ENCODE data around the gene AHCYL1. TPM values are rescaled to one million over a fixed set of nuclear protein-coding genes. Genes with fewer than 3 reads are reported as not detected.
"Not testable (repeated sequence)": the region's sequence is repeated elsewhere in the genome, so short reads cannot be mapped to it uniquely, and the experiment has no call there.

The AHCYL1 gene
- 21.2 TPM for total RNA-seq

DNA sequence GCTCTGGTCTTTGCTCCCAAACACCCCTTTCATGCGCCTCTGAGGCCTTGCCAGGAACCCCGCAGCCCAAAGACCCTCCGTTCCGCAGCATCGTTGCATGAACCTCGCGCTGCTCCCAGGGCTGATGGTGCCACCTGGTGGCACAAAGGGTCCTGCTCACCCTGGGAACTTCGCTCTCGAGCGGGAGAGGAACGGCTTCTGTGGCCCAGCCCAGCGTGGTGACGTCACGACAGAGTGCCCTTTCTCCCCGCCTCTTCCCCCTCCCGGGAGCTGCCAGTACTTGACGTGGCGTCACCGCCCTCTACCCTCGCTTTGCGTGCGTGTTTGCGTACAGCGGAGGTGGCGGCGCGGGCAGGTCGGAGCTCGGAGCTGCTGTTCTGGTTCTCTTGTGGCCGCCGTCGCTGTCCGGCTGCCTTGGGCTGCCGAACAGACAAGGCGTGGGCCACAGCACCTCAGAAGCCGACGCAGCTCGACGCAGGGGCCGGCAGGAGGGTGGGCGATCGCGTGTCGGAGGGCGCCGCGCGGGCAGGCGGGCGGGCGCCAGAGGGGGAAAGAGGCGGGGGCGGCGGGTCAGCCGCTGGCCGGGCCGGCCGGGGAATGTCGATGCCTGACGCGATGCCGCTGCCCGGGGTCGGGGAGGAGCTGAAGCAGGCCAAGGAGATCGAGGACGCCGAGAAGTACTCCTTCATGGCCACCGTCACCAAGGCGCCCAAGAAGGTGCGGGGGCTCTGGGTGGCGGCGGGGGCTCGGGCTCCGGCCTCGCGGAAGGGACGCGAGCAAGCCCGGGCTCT is at the start of gene AHCYL1:
Gene AHCYL1, plus strand, starts transcription at position 310 of the 791 bp plus-strand sequence. Its CDS starts 288 bp downstream, at position 598.
- FAIRE-seq = peak; percentile 80
- DNase-seq (ENCODE audit: low spot score in 2 of 2) = peak; percentile 99 to 100

- FAIRE-seq = no peak
- no peak for DNase-seq (ENCODE audit: low spot score in 2 of 2)
Measured at GRCh38 chr1:109935451-109935900, 49.1 kb upstream of the AHCYL1 start.

DNA sequence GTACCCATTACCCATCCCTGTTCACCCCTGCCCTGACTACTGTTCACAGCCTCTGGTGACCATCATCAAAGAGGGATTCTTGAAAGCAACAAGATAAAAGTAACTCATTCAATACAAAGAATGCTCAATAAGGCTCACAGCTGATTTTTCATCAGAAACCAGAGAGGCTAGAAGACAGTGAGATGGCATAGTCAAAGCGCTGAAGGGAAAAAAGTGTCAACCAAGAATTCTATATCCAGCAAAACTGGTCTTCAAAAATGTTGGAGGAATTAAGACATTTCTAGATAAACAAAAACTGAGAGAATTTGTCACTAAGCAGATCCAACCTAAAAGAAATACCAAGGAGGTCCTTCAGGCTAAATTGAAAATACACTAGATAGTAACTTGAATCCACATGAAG is 46.8 kb upstream of the AHCYL1 start:
- FAIRE-seq (no peak), DNase-seq (ENCODE audit: low spot score in 2 of 2) (no peak)

DNA sequence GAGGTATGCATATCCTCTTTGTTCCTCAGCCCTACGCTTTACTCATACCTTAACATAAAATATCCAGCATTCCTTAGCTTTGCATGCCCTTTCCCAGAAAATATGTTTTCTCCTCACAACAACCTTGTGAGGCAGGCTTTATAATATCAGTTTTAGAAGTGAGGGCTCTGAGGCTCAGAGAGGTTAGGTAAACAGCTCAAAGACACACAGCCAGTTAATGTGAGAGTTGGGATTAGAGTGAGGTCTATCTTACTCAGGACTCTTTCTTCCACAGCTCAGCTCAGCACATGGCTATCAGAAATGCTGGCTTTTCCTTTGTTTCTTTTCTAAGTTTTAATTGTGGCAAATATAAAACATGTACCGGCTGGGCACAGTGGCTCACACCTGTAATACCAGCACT is 46.0 kb upstream of the AHCYL1 start:
- no peak for DNase-seq (ENCODE audit: low spot score in 2 of 2)
- no peak for FAIRE-seq

DNA sequence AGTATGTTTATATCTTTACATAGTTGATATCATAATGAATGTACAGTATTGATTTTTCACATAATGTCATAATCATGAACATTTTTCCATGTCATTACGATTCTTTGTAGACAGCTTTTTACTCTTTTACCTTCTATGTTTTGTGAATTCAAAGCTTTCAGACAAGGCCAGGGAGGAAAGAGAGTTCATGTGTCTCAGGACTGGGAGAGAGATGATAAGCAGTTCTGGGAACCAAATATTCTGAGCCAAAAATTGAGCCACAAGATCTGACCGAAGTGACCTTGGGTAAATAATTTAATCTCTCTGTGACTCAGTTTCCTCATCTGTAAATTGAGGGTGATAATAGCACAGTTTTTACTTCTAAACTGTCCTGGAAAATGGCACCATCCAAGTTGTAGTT is 42.1 kb upstream of the AHCYL1 start:
- no peak for FAIRE-seq
- DNase-seq (ENCODE audit: low spot score in 2 of 2) = no peak

GRCh38 chr1:109944541-109944940 is 40.0 kb upstream of the AHCYL1 start:
- FAIRE-seq = no peak
- DNase-seq (ENCODE audit: low spot score in 2 of 2) = no peak

- DNase-seq (ENCODE audit: low spot score in 2 of 2) = no peak
- no peak for FAIRE-seq
Measured at GRCh38 chr1:109946511-109946910, 38.1 kb upstream of the AHCYL1 start.

GRCh38 chr1:109947582-109948284 is 36.8 kb upstream of the AHCYL1 start:
- FAIRE-seq (no peak), DNase-seq (ENCODE audit: low spot score in 2 of 2) (no peak)

DNA sequence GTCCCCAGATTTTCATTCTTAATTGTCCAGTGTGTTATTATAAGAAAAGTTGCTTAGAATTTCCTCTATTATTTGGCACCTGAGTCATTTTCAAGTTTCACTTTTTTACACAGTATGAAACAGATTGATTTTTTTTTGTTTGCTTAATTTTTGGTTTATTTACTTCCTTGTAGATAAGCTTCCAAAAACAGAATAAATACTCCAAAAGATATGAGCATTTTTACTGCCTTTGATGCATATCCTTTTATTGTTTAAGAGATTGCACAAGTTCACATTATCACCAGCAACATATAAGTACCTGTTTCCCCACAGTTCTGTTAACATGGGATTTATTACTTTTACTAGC is 36.3 kb upstream of the AHCYL1 start:
- DNase-seq (ENCODE audit: low spot score in 2 of 2) (no peak), FAIRE-seq (no peak)

- FAIRE-seq (no peak), DNase-seq (ENCODE audit: low spot score in 2 of 2) (no peak)
Measured at GRCh38 chr1:109950038-109950437, 34.5 kb upstream of the AHCYL1 start.

DNA sequence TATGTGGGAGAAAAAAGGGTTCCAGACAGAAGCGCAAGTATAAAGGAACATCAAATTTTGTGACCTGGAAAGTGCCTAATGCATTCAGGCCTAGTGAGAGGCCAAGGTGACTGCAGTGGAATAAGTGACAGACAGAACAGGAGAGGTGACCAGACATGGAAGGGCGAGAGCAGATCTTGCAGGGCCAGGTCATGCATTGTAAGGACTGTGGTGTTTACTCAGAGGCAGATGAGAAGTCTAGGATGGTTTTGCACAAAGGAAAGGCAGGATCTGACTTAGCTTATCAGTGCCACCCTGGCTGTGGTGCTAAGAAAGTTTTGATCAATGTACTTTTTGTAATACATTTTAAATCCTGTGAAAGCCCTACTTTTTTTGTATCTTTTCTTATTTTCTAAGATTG is 34.1 kb upstream of the AHCYL1 start:
- DNase-seq (ENCODE audit: low spot score in 2 of 2) (no peak), FAIRE-seq (no peak)

- FAIRE-seq; DNase-seq (ENCODE audit: low spot score in 2 of 2): not testable (repeated sequence)
Measured at GRCh38 chr1:109951501-109951900, 33.1 kb upstream of the AHCYL1 start.

GRCh38 chr1:109954041-109954512 is 30.5 kb upstream of the AHCYL1 start:
- DNase-seq (ENCODE audit: low spot score in 2 of 2) (no peak), FAIRE-seq (no peak)

- no peak for FAIRE-seq
Measured at GRCh38 chr1:109959632-109959973, 25.0 kb upstream of the AHCYL1 start.

GRCh38 chr1:109959974-109960744 is 24.4 kb upstream of the AHCYL1 start:
- FAIRE-seq (no peak), DNase-seq (ENCODE audit: low spot score in 2 of 2) (no peak)

More at GRCh38 chr1:109959632-109959973, 25.0 kb upstream of the AHCYL1 start:
- no peak for DNase-seq (ENCODE audit: low spot score in 2 of 2)

DNA sequence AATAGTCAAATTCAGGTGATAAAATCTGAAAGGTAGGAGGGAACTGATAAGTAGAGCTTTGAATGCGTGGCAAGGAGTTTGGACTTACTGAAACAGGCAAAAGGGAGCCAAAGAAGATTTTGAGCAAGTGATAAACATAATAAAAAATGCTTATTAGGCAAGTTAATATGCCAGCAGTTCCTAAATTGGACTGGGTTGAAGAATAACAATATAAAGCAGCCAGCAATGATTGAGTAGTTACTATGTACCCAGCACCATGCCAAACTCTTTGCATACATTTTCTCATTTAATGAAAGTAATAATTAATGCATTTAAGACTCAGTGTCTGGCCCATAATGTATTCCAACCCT is 23.8 kb upstream of the AHCYL1 start:
- DNase-seq (ENCODE audit: low spot score in 2 of 2) = no peak
- FAIRE-seq = no peak

- DNase-seq (ENCODE audit: low spot score in 2 of 2) (no peak), FAIRE-seq (no peak)
Measured at GRCh38 chr1:109963864-109964263, 20.7 kb upstream of the AHCYL1 start.

DNA sequence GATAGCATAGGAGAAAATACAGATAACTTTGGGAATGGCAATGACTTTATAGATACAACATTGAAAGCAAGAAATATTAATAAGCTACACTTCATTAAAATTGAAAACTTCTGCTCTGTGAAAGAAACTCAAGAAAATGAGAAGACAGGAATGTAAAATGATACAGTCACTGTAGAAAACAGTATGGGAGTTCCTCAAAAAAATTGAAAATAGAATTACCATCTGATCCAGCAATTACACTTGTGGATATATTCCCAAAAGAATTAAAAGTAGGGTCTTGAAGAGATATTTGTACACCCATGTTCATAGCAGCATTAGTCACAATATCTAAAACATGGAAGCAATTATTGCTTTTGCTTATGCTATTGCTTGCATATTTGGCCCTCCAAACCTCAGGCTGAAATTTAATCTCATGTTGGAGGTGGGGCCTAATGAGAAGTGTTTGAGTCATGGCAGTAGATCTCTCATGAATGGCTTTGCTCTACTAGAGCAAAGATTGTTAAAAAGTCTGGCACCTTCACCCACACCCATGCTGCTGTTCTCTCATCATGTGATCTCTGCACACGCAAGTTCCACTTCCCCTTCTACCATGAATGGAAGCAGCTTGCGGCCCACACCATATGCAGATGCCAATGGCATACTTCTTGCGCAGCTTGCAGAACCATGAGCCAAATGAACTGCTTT is 15.3 kb upstream of the AHCYL1 start:
- DNase-seq (ENCODE audit: low spot score in 2 of 2) (no peak), FAIRE-seq (no peak)

- no peak for FAIRE-seq
- no peak for DNase-seq (ENCODE audit: low spot score in 2 of 2)
Measured at GRCh38 chr1:109969907-109970306, 14.7 kb upstream of the AHCYL1 start.

DNA sequence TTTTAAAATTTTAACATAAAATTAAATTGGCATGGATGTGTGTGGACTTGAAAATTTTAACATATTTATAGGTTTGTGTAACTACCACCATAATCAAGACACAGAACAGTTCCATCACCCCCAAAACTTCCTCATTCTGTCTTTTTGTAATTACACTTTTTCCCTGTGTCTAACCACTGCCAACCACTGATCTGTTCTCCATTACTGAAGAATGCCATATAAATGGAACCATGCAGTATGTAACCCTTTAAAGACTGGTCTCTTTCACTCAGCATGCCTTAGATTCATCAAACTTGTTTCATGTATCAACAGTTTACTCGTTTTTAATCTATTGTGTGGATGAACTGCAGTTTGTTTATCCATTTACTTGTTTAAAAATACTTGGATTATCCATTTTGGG is 13.0 kb upstream of the AHCYL1 start:
- DNase-seq (ENCODE audit: low spot score in 2 of 2) (no peak), FAIRE-seq (no peak)

- no peak for FAIRE-seq
- DNase-seq (ENCODE audit: low spot score in 2 of 2) = no peak
Measured at GRCh38 chr1:109974191-109974590, 10.4 kb upstream of the AHCYL1 start.

Measured in frontal cortex (tissue), 4 donors.